Retinal pigment epithelial cell (primary cell): Measurements from ENCODE around the gene ZNF575.

Experiments
- DNase-seq: peaks from one replicate; pipeline ENCODE4 v3.0.0-alpha.2; 2010; ENCODE audit warnings: low read depth
- H3K4me3 ChIP-seq: 2 replicates; pipeline ENCODE4 v1.5.1; 2011; ENCODE audit warnings: mild to moderate bottlenecking, low read length, control low read depth, moderate library complexity
- CTCF ChIP-seq: conservative IDR thresholded peaks from 2 replicates; pipeline ENCODE4 v1.5.1; 2011; ENCODE audit warnings: low read depth, low read length, control low read depth, inconsistent platforms

Gene ZNF575

GRCh38 chr19:43490759-43491158 is 42.2 kb upstream of the ZNF575 start:
- DNase-seq = no peak
- H3K4me3 ChIP-seq = no peak overlapping the region
- no peak for TF ChIP-seq CTCF

- no peak overlapping the region for H3K4me3 ChIP-seq
- TF ChIP-seq CTCF = no peak
- DNase-seq = no peak
Measured at GRCh38 chr19:43495082-43495481, 37.9 kb upstream of the ZNF575 start.

GRCh38 chr19:43496960-43497359 is 36.0 kb upstream of the ZNF575 start:
- TF ChIP-seq CTCF = no peak
- no peak for DNase-seq
- H3K4me3 ChIP-seq = no peak overlapping the region

GRCh38 chr19:43498233-43498842 is 34.6 kb upstream of the ZNF575 start:
- no peak for TF ChIP-seq CTCF
- no peak overlapping the region for H3K4me3 ChIP-seq
- no peak for DNase-seq

- H3K4me3 ChIP-seq = no peak overlapping the region
- DNase-seq = no peak
- TF ChIP-seq CTCF = no peak
Measured at GRCh38 chr19:43499042-43499441, 33.9 kb upstream of the ZNF575 start.

GRCh38 chr19:43501661-43502418 is 31.1 kb upstream of the ZNF575 start:
- TF ChIP-seq CTCF = no peak
- DNase-seq = no peak
- H3K4me3 ChIP-seq = no peak overlapping the region

GRCh38 chr19:43502419-43502976 is 30.5 kb upstream of the ZNF575 start:
- DNase-seq = no peak
- H3K4me3 ChIP-seq = no peak overlapping the region
- no peak for TF ChIP-seq CTCF
